Loucy (cell line): ENCODE data around the gene IL1R2.

Experiments
- H2AFZ ChIP-seq: fragments of 200-600 bp; sonication (generic); 2 replicates; pipeline ENCODE4 v1.6.0; 2016; ENCODE audit warnings: antibody characterized with exemption, mild to moderate bottlenecking, low read length, moderate library complexity
- H3F3A ChIP-seq: fragments of 200-600 bp; 2 replicates; pipeline ENCODE4 v1.6.0; 2016; ENCODE audit warnings: antibody characterized with exemption, low read depth, mild to moderate bottlenecking
- H3K27me3 ChIP-seq: fragments of 200-600 bp; sonication (generic); 2 replicates; pipeline ENCODE4 v1.6.1; 2014; ENCODE audit warnings: low read length, mild to moderate bottlenecking; ENCODE audit not compliant: insufficient read depth, poor library complexity, severe bottlenecking
- H3K36me3 ChIP-seq: fragments of 200-600 bp; sonication (generic); 2 replicates; pipeline ENCODE4 v1.6.1; 2016; ENCODE audit warnings: low read length; ENCODE audit not compliant: insufficient read depth
- H3K4me1 ChIP-seq: fragments of 200-600 bp; sonication (generic); 2 replicates; pipeline ENCODE4 v1.5.1; 2014; ENCODE audit warnings: low read length, mild to moderate bottlenecking; ENCODE audit not compliant: insufficient read depth, poor library complexity, severe bottlenecking
- H3K4me2 ChIP-seq: fragments of 200-600 bp; sonication (generic); 2 replicates; pipeline ENCODE4 v1.6.0; 2014; ENCODE audit warnings: antibody characterized with exemption, low read length, low read depth, mild to moderate bottlenecking; ENCODE audit not compliant: poor library complexity, severe bottlenecking
- H3K4me3 ChIP-seq: fragments of 200-600 bp; sonication (generic); 2 replicates; pipeline ENCODE4 v1.5.1; 2014; ENCODE audit warnings: low read length, mild to moderate bottlenecking, mixed read lengths; ENCODE audit not compliant: poor library complexity, severe bottlenecking
- H3K79me2 ChIP-seq: fragments of 200-600 bp; sonication (generic); 2 replicates; pipeline ENCODE4 v1.6.1; 2014; ENCODE audit warnings: low read length; ENCODE audit not compliant: insufficient read depth
- H3K9ac ChIP-seq: fragments of 200-600 bp; sonication (generic); 2 replicates; pipeline ENCODE4 v1.6.0; 2014; ENCODE audit warnings: mild to moderate bottlenecking, low read depth, low read length, moderate library complexity; ENCODE audit not compliant: poor library complexity, severe bottlenecking
- H3K9me2 ChIP-seq: fragments of 200-600 bp; sonication (generic); replicated peaks from 2 replicates; pipeline ENCODE4 v1.6.1; 2016; ENCODE audit warnings: low read depth, low read length, mixed read lengths
- H3K9me3 ChIP-seq: fragments of 200-600 bp; sonication (generic); 2 replicates; pipeline ENCODE4 v1.6.1; 2014; ENCODE audit warnings: mild to moderate bottlenecking, antibody characterized with exemption, low read length, low read depth; ENCODE audit not compliant: insufficient read depth
- H4K20me1 ChIP-seq: fragments of 200-600 bp; sonication (generic); 2 replicates; pipeline ENCODE4 v1.6.0; 2014; ENCODE audit warnings: antibody characterized with exemption, low read length, mild to moderate bottlenecking; ENCODE audit not compliant: insufficient read depth, poor library complexity, severe bottlenecking
- CTCF ChIP-seq: fragments of 200-600 bp; sonication (generic); conservative IDR thresholded peaks from 2 replicates; pipeline ENCODE4 v1.5.1; 2014; ENCODE audit warnings: mild to moderate bottlenecking, antibody characterized with exemption, low read length
- EZH2phosphoT487 ChIP-seq: fragments of 200-600 bp; IDR thresholded peaks from 2 replicates; pipeline ENCODE4 v1.6.1; 2018; ENCODE audit warnings: antibody characterized with exemption, mild to moderate bottlenecking, moderate library complexity, borderline replicate concordance

The IL1R2 gene

GRCh38 chr2:101947374-101947773, 44.4 kb upstream of the IL1R2 start:
- Histone ChIP-seq H3K4me2 (no peak overlapping the region), H3K36me3 (no peaks in the 10 kb centered on the region), H4K20me1 (no peaks in the 10 kb centered on the region), H3K27me3 (no peaks in the 10 kb centered on the region), H3K9me3 (no peaks in the 10 kb centered on the region; the same call in 1 of the 2 replicates), H2AFZ (no peak overlapping the region), H3K4me1 (no peaks in the 10 kb centered on the region), H3K9me2 (no peaks in the 10 kb centered on the region), H3K4me3 (no peak overlapping the region), H3K79me2 (no peaks in the 10 kb centered on the region), H3F3A (no peaks in the 10 kb centered on the region), H3K9ac (no peak overlapping the region)
- TF ChIP-seq EZH2phosphoT487 = no peak
- TF ChIP-seq CTCF = no peak

- Histone ChIP-seq H3K4me1 (no peaks in the 10 kb centered on the region), H3K4me2 (no peak overlapping the region), H3F3A (no peaks in the 10 kb centered on the region), H3K9ac (no peak overlapping the region), H3K79me2 (no peaks in the 10 kb centered on the region), H4K20me1 (no peaks in the 10 kb centered on the region), H3K9me3 (no peaks in the 10 kb centered on the region; the same call in 1 of the 2 replicates), H3K4me3 (no peak overlapping the region), H3K27me3 (no peaks in the 10 kb centered on the region), H3K36me3 (no peaks in the 10 kb centered on the region), H2AFZ (no peak overlapping the region), H3K9me2 (no peaks in the 10 kb centered on the region)
- no peak for TF ChIP-seq EZH2phosphoT487
- no peak for TF ChIP-seq CTCF
Observed at GRCh38 chr2:101948625-101949155, 43.1 kb upstream of the IL1R2 start.

DNA sequence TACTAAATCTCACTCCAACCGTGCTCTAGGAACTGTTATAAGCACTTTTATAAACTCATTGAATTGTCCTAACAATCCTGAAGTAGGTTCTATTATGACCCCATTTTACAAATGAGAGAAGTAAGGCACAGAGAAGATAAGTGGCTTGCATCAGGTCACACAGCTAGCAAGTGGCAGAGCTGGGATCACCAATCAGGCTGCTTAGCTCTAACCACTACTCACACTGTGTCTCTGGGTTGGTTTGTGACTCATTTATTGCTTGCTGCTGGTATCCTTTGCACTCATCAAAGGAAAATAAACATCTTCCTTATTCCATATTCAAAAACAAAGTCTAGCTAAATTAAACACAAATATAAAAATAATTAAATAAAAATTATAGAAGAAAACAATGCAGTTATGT, 42.5 kb upstream of the IL1R2 start:
- no peaks in the 10 kb centered on the region for H3K79me2 ChIP-seq
- no peaks in the 10 kb centered on the region for H3K4me1 ChIP-seq
- no peak overlapping the region for H3K9ac ChIP-seq
- H3K27me3 ChIP-seq = no peaks in the 10 kb centered on the region
- TF ChIP-seq CTCF (no peak), EZH2phosphoT487 (no peak)
- no peak overlapping the region for H2AFZ ChIP-seq
- no peak overlapping the region for H3K4me2 ChIP-seq
- no peaks in the 10 kb centered on the region; the same call in 1 of the 2 replicates for H3K9me3 ChIP-seq
- H3K9me2 ChIP-seq = no peaks in the 10 kb centered on the region
- no peaks in the 10 kb centered on the region for H4K20me1 ChIP-seq
- no peaks in the 10 kb centered on the region for H3K36me3 ChIP-seq
- no peaks in the 10 kb centered on the region for H3F3A ChIP-seq
- H3K4me3 ChIP-seq = no peak overlapping the region
